Measurements from ENCODE around the gene IGFBP2. TPM values are rescaled to one million over a fixed set of nuclear protein-coding genes. Genes with fewer than 3 reads are reported as not detected.

Gene IGFBP2
- total RNA-seq, 1 experiment from 2014 or later = 54.8 TPM

DNA sequence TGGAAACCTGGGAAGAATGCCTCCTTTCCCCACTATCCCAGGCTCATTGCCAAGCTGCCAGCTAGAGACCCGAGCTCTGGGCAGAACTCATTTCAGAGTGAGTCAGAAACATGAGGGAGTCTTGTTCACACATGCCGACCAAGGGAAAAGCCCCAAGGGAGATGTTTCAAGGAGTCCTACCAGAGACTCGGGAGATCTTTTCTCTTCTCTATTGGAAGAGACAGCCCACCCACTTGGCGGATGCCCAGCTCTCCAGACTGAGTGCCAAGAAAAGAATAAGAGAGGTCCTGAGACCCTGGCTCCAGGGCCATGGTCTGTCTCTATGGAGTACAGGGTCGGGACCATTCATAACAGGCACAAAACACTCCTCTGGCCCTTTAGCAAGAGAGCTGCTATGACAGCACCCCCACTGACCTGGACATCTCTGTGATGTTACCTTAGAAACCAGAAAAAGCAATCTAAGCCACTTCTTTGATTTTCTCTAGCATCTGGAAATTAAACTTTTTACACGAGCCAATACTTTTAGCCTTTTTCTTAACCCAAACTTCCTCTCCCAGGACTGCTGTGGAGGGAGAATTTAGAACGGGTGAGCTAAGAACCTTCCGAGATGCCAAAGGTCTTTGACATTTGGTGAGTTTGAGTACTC lies 80.6 kb downstream of the IGFBP2 start:
- Histone ChIP-seq H3K4me1 (ENCODE audit: control insufficient read depth, insufficient read depth, low read length) (no peaks in the 10 kb centered on the region), H3K4me3 (ENCODE audit: low read depth in 2 of 2, low read length in 2 of 2) (no peak overlapping the region), H3K36me3 (ENCODE audit: control insufficient read depth, insufficient read depth, low read length) (no peaks in the 10 kb centered on the region), H3K27ac (ENCODE audit: low read length) (no peak overlapping the region), H3K9me3 (ENCODE audit: control insufficient read depth, insufficient read depth, low read depth, low read length) (no peaks in the 10 kb centered on the region), H3K27me3 (ENCODE audit: control insufficient read depth, insufficient read depth, low read length) (peaks cover 3% of the 10 kb centered on the region)
- TF ChIP-seq, protein P1, sequence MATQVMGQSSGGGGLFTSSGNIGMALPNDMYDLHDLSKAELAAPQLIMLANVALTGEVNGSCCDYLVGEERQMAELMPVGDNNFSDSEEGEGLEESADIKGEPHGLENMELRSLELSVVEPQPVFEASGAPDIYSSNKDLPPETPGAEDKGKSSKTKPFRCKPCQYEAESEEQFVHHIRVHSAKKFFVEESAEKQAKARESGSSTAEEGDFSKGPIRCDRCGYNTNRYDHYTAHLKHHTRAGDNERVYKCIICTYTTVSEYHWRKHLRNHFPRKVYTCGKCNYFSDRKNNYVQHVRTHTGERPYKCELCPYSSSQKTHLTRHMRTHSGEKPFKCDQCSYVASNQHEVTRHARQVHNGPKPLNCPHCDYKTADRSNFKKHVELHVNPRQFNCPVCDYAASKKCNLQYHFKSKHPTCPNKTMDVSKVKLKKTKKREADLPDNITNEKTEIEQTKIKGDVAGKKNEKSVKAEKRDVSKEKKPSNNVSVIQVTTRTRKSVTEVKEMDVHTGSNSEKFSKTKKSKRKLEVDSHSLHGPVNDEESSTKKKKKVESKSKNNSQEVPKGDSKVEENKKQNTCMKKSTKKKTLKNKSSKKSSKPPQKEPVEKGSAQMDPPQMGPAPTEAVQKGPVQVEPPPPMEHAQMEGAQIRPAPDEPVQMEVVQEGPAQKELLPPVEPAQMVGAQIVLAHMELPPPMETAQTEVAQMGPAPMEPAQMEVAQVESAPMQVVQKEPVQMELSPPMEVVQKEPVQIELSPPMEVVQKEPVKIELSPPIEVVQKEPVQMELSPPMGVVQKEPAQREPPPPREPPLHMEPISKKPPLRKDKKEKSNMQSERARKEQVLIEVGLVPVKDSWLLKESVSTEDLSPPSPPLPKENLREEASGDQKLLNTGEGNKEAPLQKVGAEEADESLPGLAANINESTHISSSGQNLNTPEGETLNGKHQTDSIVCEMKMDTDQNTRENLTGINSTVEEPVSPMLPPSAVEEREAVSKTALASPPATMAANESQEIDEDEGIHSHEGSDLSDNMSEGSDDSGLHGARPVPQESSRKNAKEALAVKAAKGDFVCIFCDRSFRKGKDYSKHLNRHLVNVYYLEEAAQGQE (IDR thresholded peaks at IDR 0.05; ENCODE audit: insufficient read depth in 1 of 2, low read depth in 2 of 2, low read length in 1 of 2) = no peak
- TF ChIP-seq TCF7L2 (IDR thresholded peaks at IDR 0.05; ENCODE audit: low read depth, low read length) = no peak
- ATAC-seq (no peak), DNase-seq (ENCODE audit: low read depth, low spot score) (no peak)
- CTCF ChIA-PET = interaction anchor here (0.5 kb wide), 1 partner anchor 38 kb away, joined by 4 read pairs; no protein-coding TSS in a partner anchor
- POLR2A ChIA-PET = no interaction called here
- no TSS peak for BruUV-seq (replicated peaks)
- in situ Hi-C loops (cut with HindIII; ENCODE audit: low pct_unique_long_range_greater_than_20kb, low sequenced_read_pairs) (no loop called here), intact Hi-C loops (cut with micrococcal nuclease; ENCODE audit: unreplicated experiment) (no loop called here)

Other genes with a start within 250 kb of the IGFBP2 start
- gene SMARCAL1, start 220.9 kb upstream of the IGFBP2 start, total RNA-seq (2021; ENCODE audit: unreplicated experiment) = 26.4 TPM
- gene RPL37A, start 134.6 kb upstream of the IGFBP2 start, total RNA-seq (2021; ENCODE audit: unreplicated experiment) = 1,826 TPM
- gene IGFBP5, start 62.1 kb downstream of the IGFBP2 start, total RNA-seq (2021; ENCODE audit: unreplicated experiment) = 1.9 TPM
- not detected for gene TNP1, start 226.6 kb downstream of the IGFBP2 start, total RNA-seq (2021; ENCODE audit: unreplicated experiment)